Measurements from ENCODE around the gene SV2B. TPM values are rescaled to one million over a fixed set of nuclear protein-coding genes. Genes with fewer than 3 reads are reported as not detected.

SV2B gene
- total RNA-seq, 1 experiment from 2014 or later, result not detected

DNA sequence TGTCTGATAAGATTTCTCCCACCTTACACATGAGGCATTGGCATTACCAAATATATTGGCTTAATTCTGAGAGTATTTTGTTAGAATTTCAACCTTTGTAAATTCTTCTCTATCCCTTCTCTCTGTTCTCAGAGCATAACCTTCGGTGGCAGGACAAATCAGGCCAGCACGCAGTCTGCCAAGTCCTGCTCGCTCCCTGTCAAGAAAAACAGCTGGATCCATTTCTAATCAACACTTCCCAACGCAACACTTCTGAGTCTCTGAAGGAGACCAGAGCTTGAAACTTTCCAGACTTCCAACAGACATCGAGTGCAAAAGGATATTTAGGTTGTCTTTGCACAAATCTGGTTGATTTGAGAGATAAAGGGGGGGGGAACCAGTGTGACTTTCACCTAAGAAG lies 125.7 kb downstream of the SV2B start:
- Histone ChIP-seq H3K4ac (ENCODE audit: low read depth, low read length) (no peak overlapping the region), H4K20me1 (ENCODE audit: control insufficient read depth, insufficient read depth, insufficient read length) (no peaks in the 10 kb centered on the region), H2BK12ac (ENCODE audit: insufficient read length, low read depth, low read length) (no peak overlapping the region), H4K91ac (ENCODE audit: insufficient read length, low read depth, low read length) (no peak overlapping the region), H3K56ac (ENCODE audit: insufficient read length, low read depth, low read length) (no peak overlapping the region), H3K79me1 (ENCODE audit: insufficient read depth, low read depth, low read length, poor library complexity, severe bottlenecking) (no peaks in the 10 kb centered on the region), H3K23me2 (ENCODE audit: insufficient read length, low read depth, low read length, poor library complexity, severe bottlenecking) (no peaks in the 10 kb centered on the region), H4K8ac (replicated peaks; ENCODE audit: insufficient read length, low read depth, low read length) (no peak overlapping the region), H3K27me3 (ENCODE audit: insufficient read depth, low read length) (no peaks in the 10 kb centered on the region), H3T11ph (ENCODE audit: low read length) (no peak overlapping the region), H4K5ac (ENCODE audit: insufficient read length, low read depth, low read length) (no peak overlapping the region), H2AK5ac (ENCODE audit: insufficient read length, low read length) (no peak overlapping the region), H2BK120ac (ENCODE audit: low read depth, low read length, poor library complexity, severe bottlenecking) (no peak overlapping the region), H2AFZ (ENCODE audit: low read length) (no peak overlapping the region), H3K27ac (ENCODE audit: insufficient read length, low read depth, low read length) (no peak overlapping the region), H3K18ac (ENCODE audit: insufficient read length, low read depth, low read length) (no peak overlapping the region), H3K23ac (ENCODE audit: insufficient read length, low read depth, low read length) (no peak overlapping the region), H3K14ac (ENCODE audit: insufficient read depth, low read length) (no peak overlapping the region), H3K4me2 (ENCODE audit: insufficient read depth, insufficient read length, low read length) (no peak overlapping the region), H3K9me3 (ENCODE audit: control insufficient read depth, low read depth, low read length) (no peaks in the 10 kb centered on the region), H2BK5ac (ENCODE audit: insufficient read length, low read length) (no peak overlapping the region), H2BK15ac (ENCODE audit: low read depth, low read length) (no peak overlapping the region), H3K4me1 (ENCODE audit: insufficient read depth, low read length) (no peaks in the 10 kb centered on the region), H3K9ac (ENCODE audit: extremely low read depth, insufficient read length, low read length) (no peak overlapping the region), H2BK20ac (ENCODE audit: low read depth, low read length, poor library complexity, severe bottlenecking) (no peak overlapping the region), H3K79me2 (ENCODE audit: insufficient read depth, low read length) (no peaks in the 10 kb centered on the region)
- Mint-ChIP-seq H3K4me3 (no peak overlapping the region), H3K27me3 (ENCODE audit: low read depth) (peaks cover 10% of the 10 kb centered on the region), H3K36me3 (ENCODE audit: insufficient read depth in 1 of 3, low read depth in 3 of 3) (no peaks in the 10 kb centered on the region), H3K27ac (no peak overlapping the region), H3K4me1 (peaks cover 21 to 30% of the 10 kb centered on the region in 2 experiments), H3K9me3 (no peaks in the 10 kb centered on the region)
- no CpG with 5 or more reads among the region's 5 CpGs for WGBS (ENCODE audit: extremely low coverage, insufficient read length, low lambda C conversion rate)
- TF ChIP-seq, protein P1, sequence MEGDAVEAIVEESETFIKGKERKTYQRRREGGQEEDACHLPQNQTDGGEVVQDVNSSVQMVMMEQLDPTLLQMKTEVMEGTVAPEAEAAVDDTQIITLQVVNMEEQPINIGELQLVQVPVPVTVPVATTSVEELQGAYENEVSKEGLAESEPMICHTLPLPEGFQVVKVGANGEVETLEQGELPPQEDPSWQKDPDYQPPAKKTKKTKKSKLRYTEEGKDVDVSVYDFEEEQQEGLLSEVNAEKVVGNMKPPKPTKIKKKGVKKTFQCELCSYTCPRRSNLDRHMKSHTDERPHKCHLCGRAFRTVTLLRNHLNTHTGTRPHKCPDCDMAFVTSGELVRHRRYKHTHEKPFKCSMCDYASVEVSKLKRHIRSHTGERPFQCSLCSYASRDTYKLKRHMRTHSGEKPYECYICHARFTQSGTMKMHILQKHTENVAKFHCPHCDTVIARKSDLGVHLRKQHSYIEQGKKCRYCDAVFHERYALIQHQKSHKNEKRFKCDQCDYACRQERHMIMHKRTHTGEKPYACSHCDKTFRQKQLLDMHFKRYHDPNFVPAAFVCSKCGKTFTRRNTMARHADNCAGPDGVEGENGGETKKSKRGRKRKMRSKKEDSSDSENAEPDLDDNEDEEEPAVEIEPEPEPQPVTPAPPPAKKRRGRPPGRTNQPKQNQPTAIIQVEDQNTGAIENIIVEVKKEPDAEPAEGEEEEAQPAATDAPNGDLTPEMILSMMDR (conservative IDR thresholded peaks at IDR 0.05), result no peak
- DNase-seq, result no peak

Data from H9 (cell line).